Neural cell (in vitro differentiated cells): ENCODE measurements around the gene SLC9A5. TPM values are rescaled to one million over a fixed set of nuclear protein-coding genes. Genes with fewer than 3 reads are reported as not detected.

ENCODE experiments used
- H2AFZ ChIP-seq: fragments of 200-600, 300-800 bp; sonication (generic), shearing (Covaris generic); 2 replicates; pipeline ENCODE4 v1.6.0; 2014; ENCODE audit warnings: low read depth, mild to moderate bottlenecking, antibody characterized with exemption, low read length, moderate library complexity
- H3F3A ChIP-seq: fragments of 200-600 bp; shearing (Covaris generic); 2 replicates; pipeline ENCODE4 v1.6.1; 2016; ENCODE audit warnings: mild to moderate bottlenecking, moderate library complexity, mixed read lengths, antibody characterized with exemption, low read length; ENCODE audit not compliant: insufficient read depth, poor library complexity, severe bottlenecking
- H3K27ac ChIP-seq: fragments of 200-600, 300-800 bp; sonication (generic), shearing (Covaris generic); 2 replicates; pipeline ENCODE4 v1.5.1; 2014; ENCODE audit warnings: mild to moderate bottlenecking, low read length, moderate library complexity
- H3K27me3 ChIP-seq: fragments of 300-800, 200-600 bp; sonication (generic), shearing (Covaris generic); 2 replicates; pipeline ENCODE4 v1.6.0; 2014; ENCODE audit warnings: mild to moderate bottlenecking, low read depth, low read length, moderate library complexity; ENCODE audit not compliant: insufficient read depth
- H3K36me3 ChIP-seq: fragments of 300-800, 200-600 bp; sonication (generic), shearing (Covaris generic); 2 replicates; pipeline ENCODE4 v1.5.1; 2014; ENCODE audit warnings: mild to moderate bottlenecking, antibody characterized with exemption, low read length, moderate library complexity; ENCODE audit not compliant: insufficient read depth
- H3K4me2 ChIP-seq: fragments of 300-800, 200-600 bp; sonication (generic), shearing (Covaris generic); 2 replicates; pipeline ENCODE4 v1.6.0; 2014; ENCODE audit warnings: mild to moderate bottlenecking, low read length
- H3K4me3 ChIP-seq: fragments of 300-800, 200-600 bp; sonication (generic), shearing (Covaris generic); 2 replicates; pipeline ENCODE4 v1.5.1; 2014; ENCODE audit warnings: mild to moderate bottlenecking, low read length, moderate library complexity
- H3K79me2 ChIP-seq: fragments of 200-600 bp; shearing (Covaris generic); replicated peaks from 2 replicates; pipeline ENCODE4 v1.6.0; 2014; ENCODE audit warnings: mild to moderate bottlenecking, low read length, moderate library complexity; ENCODE audit not compliant: insufficient read depth
- H3K9ac ChIP-seq: fragments of 300-800, 200-600 bp; sonication (generic), shearing (Covaris generic); 2 replicates; pipeline ENCODE4 v1.6.1; 2016; ENCODE audit warnings: mild to moderate bottlenecking, low read length, mixed read lengths
- H3K9me2 ChIP-seq: fragments of 200-600 bp; shearing (Covaris generic); 2 replicates; pipeline ENCODE4 v1.6.1; 2016; ENCODE audit warnings: mild to moderate bottlenecking, low read length, mixed read lengths; ENCODE audit not compliant: insufficient read depth
- H3K9me3 ChIP-seq: fragments of 200-600, 300-800 bp; sonication (generic), shearing (Covaris generic); 2 replicates; pipeline ENCODE4 v1.6.1; 2016; ENCODE audit warnings: mild to moderate bottlenecking, mixed run types, low read length, moderate library complexity, mixed read lengths
- H4K20me1 ChIP-seq: fragments of 200-600 bp; shearing (Covaris generic); 2 replicates; pipeline ENCODE4 v1.6.1; 2016; ENCODE audit warnings: mild to moderate bottlenecking, mixed run types; ENCODE audit not compliant: insufficient read depth
- EP300 ChIP-seq: fragments of 450-650 bp; conservative IDR thresholded peaks from 2 replicates; pipeline ENCODE4 v1.6.1; 2014; ENCODE audit warnings: antibody characterized with exemption, mild to moderate bottlenecking, moderate library complexity; ENCODE audit not compliant: poor library complexity, severe bottlenecking
- EZH2 ChIP-seq: fragments of 200-600, 300-800 bp; shearing (Covaris generic), sonication (generic); IDR thresholded peaks from 2 replicates; pipeline ENCODE4 v1.6.1; 2014; ENCODE audit warnings: antibody characterized with exemption, low read length, borderline replicate concordance, mild to moderate bottlenecking; ENCODE audit not compliant: insufficient read depth, poor library complexity, severe bottlenecking
- MXI1 ChIP-seq: fragments of 450-650 bp; conservative IDR thresholded peaks from 2 replicates; pipeline ENCODE4 v1.6.1; 2014; ENCODE audit warnings: antibody characterized with exemption, mild to moderate bottlenecking; ENCODE audit not compliant: poor library complexity, severe bottlenecking
- POLR2AphosphoS5 ChIP-seq: IDR thresholded peaks from 2 replicates; pipeline ENCODE4 v1.6.1; 2012
- RAD21 ChIP-seq: fragments of 450-650 bp; conservative IDR thresholded peaks from 2 replicates; pipeline ENCODE4 v1.6.1; 2014; ENCODE audit warnings: antibody characterized with exemption, mild to moderate bottlenecking, moderate library complexity
- SMC3 ChIP-seq: fragments of 450-650 bp; conservative IDR thresholded peaks from 2 replicates; pipeline ENCODE4 v1.6.1; 2014; ENCODE audit warnings: antibody characterized with exemption, mild to moderate bottlenecking, moderate library complexity; ENCODE audit not compliant: poor library complexity
- TAF1 ChIP-seq: IDR thresholded peaks from 2 replicates; pipeline ENCODE4 v1.6.1; 2012; ENCODE audit warnings: low read depth
- polyA plus RNA-seq: library from polyadenylated mRNA; depleted of rRNA; stranded (reverse); fragments of >200 nt; gene quantifications from 2 replicates; pipeline ENCODE4 v1.2.3, GENCODE V29; 2014
- TF ChIP-seq, protein P1 (sequence below): fragments of 450-650 bp; IDR thresholded peaks from 2 replicates; pipeline ENCODE4 v1.5.1; 2014; ENCODE audit warnings: antibody characterized with exemption, mild to moderate bottlenecking, moderate library complexity; ENCODE audit not compliant: poor library complexity, severe bottlenecking

The SLC9A5 gene
- polyA plus RNA-seq, 1 donor from 2014 or later = 1.8 TPM

DNA sequence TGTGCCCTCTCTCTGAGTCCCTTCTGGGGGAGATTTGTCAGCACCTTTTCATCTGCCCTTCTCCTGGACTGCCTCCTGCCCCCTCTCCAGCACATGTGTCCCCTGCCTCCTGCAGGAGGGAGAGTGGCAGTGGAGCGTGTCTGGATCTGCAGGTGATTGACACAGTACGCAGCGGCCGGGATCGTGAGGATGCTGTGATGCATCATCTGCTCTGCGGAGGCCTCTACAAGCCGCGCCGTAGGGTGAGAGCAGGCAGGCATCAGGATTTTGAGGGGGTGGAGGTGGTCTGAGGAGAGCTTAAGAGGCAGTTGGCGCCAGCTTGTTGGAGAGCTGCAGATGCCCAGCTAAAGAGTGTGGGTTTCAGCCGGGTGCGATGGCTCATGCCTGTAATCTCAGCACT is 10.9 kb downstream of the SLC9A5 start:
- Histone ChIP-seq H3K9ac (no peak overlapping the region), H3K4me2 (no peak overlapping the region), H3K4me3 (no peak overlapping the region), H3K9me3 (no peaks in the 10 kb centered on the region), H3K36me3 (no peaks in the 10 kb centered on the region), H3K27me3 (no peaks in the 10 kb centered on the region), H3F3A (no peaks in the 10 kb centered on the region), H3K27ac (no peak overlapping the region), H3K9me2 (no peaks in the 10 kb centered on the region), H4K20me1 (no peaks in the 10 kb centered on the region), H2AFZ (no peak overlapping the region), H3K79me2 (no peaks in the 10 kb centered on the region)
- TF ChIP-seq POLR2AphosphoS5 = no peak

DNA sequence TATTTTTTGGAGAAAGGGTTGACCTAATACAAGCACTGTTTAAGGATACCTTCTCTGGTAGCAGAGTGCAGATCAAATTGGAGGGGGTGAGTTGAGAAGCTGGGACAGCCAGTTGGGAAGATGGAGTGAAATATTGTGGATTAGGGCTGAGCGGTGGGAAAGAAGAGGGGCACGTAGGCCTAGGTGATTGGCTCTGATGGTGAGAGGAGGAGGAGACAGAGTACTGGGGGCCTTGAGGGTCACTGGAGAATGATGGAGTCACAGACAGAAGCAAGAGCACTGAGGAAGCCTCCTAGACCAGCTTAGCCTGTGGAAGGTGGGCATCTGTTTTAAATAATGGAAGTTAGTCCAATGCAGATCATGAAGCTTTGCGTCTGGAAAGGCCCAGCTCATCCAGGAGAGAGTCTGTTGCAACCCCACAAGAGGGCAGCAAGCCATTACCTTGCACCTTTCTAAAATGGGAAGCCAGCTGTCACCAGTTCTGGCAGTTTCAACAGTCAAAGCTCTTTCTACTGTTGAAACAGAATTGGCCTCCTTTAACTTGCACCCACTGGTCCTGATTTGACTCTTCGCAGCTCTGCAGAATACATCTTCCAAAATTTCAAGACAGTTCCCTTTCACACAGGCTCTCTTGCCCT is 11.8 kb downstream of the SLC9A5 start:
- no peak overlapping the region for H3K4me2 ChIP-seq
- no peaks in the 10 kb centered on the region for H3F3A ChIP-seq
- H2AFZ ChIP-seq = no peak overlapping the region
- no peaks in the 10 kb centered on the region for H3K9me2 ChIP-seq
- no peaks in the 10 kb centered on the region for H3K27me3 ChIP-seq
- H3K4me3 ChIP-seq = no peak overlapping the region
- TF ChIP-seq SMC3 (peak; percentile 52), RAD21 (peak; percentile 56), TAF1 (no peak), EP300 (no peak), MXI1 (no peak), EZH2 (no peak)
- TF ChIP-seq, protein P1, sequence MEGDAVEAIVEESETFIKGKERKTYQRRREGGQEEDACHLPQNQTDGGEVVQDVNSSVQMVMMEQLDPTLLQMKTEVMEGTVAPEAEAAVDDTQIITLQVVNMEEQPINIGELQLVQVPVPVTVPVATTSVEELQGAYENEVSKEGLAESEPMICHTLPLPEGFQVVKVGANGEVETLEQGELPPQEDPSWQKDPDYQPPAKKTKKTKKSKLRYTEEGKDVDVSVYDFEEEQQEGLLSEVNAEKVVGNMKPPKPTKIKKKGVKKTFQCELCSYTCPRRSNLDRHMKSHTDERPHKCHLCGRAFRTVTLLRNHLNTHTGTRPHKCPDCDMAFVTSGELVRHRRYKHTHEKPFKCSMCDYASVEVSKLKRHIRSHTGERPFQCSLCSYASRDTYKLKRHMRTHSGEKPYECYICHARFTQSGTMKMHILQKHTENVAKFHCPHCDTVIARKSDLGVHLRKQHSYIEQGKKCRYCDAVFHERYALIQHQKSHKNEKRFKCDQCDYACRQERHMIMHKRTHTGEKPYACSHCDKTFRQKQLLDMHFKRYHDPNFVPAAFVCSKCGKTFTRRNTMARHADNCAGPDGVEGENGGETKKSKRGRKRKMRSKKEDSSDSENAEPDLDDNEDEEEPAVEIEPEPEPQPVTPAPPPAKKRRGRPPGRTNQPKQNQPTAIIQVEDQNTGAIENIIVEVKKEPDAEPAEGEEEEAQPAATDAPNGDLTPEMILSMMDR = peak; percentile 51
- H3K79me2 ChIP-seq = no peaks in the 10 kb centered on the region
- H3K9me3 ChIP-seq = no peaks in the 10 kb centered on the region
- H4K20me1 ChIP-seq = no peaks in the 10 kb centered on the region
- H3K27ac ChIP-seq = no peak overlapping the region
- H3K9ac ChIP-seq = no peak overlapping the region
- H3K36me3 ChIP-seq = no peaks in the 10 kb centered on the region

DNA sequence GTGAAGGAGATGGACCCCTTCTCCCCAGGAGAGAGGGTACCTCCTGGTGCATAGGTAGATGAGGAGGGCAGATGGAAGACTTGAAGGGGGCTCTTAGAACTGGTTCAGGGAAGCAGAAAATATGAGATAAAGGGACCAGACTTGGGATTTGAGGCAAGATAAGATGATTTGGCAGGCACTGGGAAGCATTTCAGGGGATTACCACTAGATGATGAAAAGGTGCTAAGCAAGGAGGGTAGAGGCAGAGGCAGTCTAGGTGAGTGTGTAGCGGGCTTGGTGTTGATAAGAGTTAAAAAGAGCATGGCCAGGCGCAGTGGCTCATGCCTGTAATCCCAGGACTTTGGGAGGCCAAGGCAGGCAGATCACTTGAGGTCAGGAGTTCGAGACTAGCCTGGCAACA is 14.4 kb downstream of the SLC9A5 start:
- no peak for TF ChIP-seq EZH2
- TF ChIP-seq, protein P1 = no peak
- H3K9ac ChIP-seq = no peak overlapping the region
- no peaks in the 10 kb centered on the region for H3K9me3 ChIP-seq
- no peaks in the 10 kb centered on the region for H3K9me2 ChIP-seq
- H3K4me2 ChIP-seq = no peak overlapping the region
- H3K4me3 ChIP-seq = no peak overlapping the region
- no peaks in the 10 kb centered on the region for H4K20me1 ChIP-seq
- H3K27ac ChIP-seq = no peak overlapping the region
- H3K36me3 ChIP-seq = no peaks in the 10 kb centered on the region
- no peaks in the 10 kb centered on the region for H3K79me2 ChIP-seq
- no peaks in the 10 kb centered on the region for H3F3A ChIP-seq
- no peaks in the 10 kb centered on the region for H3K27me3 ChIP-seq
- no peak overlapping the region for H2AFZ ChIP-seq
